Retinal pigment epithelial cell (primary cell): ENCODE measurements around the gene PTPN12.

Experiments
- DNase-seq: peaks from one replicate; pipeline ENCODE4 v3.0.0-alpha.2; 2010; ENCODE audit warnings: low read depth
- H3K4me3 ChIP-seq: 2 replicates; pipeline ENCODE4 v1.5.1; 2011; ENCODE audit warnings: mild to moderate bottlenecking, low read length, control low read depth, moderate library complexity
- TF ChIP-seq, protein P1 (sequence below): conservative IDR thresholded peaks from 2 replicates; pipeline ENCODE4 v1.5.1; 2011; ENCODE audit warnings: low read depth, low read length, control low read depth, inconsistent platforms

The PTPN12 gene

DNA sequence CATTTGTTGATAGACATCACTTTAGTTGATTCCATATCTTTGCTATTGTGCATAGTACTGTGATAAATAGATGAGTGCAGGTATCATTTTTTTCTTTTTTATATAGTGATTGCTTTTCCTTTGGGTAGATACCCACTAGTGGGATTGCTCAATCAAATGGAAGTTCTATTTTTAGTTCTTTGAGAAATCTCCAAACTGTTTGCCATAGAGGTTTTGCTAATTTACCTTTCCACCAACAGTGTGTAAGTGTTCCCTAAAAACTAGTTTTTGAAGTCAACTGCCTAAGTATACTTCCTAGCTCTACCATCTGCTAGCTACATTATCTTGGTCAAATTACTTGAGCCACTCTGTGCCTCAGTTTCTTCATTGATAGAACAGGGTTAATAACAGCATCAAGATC lies 127.6 kb downstream of the PTPN12 start:
- H3K4me3 ChIP-seq = no peak overlapping the region
- DNase-seq = no peak
- TF ChIP-seq, protein P1, sequence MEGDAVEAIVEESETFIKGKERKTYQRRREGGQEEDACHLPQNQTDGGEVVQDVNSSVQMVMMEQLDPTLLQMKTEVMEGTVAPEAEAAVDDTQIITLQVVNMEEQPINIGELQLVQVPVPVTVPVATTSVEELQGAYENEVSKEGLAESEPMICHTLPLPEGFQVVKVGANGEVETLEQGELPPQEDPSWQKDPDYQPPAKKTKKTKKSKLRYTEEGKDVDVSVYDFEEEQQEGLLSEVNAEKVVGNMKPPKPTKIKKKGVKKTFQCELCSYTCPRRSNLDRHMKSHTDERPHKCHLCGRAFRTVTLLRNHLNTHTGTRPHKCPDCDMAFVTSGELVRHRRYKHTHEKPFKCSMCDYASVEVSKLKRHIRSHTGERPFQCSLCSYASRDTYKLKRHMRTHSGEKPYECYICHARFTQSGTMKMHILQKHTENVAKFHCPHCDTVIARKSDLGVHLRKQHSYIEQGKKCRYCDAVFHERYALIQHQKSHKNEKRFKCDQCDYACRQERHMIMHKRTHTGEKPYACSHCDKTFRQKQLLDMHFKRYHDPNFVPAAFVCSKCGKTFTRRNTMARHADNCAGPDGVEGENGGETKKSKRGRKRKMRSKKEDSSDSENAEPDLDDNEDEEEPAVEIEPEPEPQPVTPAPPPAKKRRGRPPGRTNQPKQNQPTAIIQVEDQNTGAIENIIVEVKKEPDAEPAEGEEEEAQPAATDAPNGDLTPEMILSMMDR = no peak

DNA sequence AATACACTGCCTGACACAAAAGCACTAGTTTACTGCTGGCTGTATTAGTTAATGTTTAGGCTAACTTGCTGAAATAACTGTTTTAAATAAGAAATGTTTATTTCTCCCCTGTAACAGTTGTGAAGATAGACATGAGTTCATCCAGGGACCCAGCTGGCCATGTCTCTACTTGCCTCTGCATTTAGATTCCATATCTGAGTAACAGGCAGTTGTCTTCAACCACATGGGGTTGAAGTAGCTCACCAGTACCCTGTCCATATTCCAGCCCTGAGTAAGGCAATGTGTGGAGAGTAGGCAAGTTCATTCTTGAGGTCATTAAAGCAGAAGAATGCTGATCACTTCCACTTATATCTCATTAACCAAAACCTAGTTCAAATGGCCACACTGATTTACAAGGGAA lies 128.1 kb downstream of the PTPN12 start:
- H3K4me3 ChIP-seq = no peak overlapping the region
- DNase-seq = no peak
- TF ChIP-seq, protein P1 = no peak

GRCh38 chr7:77667459-77668086 lies 130.5 kb downstream of the PTPN12 start:
- TF ChIP-seq, protein P1 = no peak
- DNase-seq = no peak
- no peak overlapping the region for H3K4me3 ChIP-seq

DNA sequence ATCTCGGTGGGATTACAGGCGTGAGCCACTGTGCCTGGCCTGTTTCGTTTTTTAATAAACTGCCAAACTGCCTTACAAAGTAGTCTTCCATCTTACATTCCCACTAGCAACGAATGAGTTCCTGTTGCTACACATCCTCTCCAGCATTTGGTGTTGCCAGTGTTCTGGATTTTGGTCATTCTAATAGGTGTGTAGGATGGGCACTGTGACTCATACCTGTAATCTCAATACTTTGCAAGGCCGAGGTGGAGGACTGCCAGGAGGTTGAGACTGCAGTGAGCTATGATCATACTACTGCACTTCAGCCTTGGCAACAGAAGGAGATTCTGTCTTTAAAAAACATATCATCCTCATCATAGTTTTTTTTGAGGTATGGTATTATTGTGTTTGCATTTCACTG lies 137.8 kb downstream of the PTPN12 start:
- TF ChIP-seq, protein P1 = no peak
- no peak overlapping the region for H3K4me3 ChIP-seq
- no peak for DNase-seq

GRCh38 chr7:77679608-77680007 lies 142.5 kb downstream of the PTPN12 start:
- H3K4me3 ChIP-seq = no peak overlapping the region
- TF ChIP-seq, protein P1 = no peak

DNA sequence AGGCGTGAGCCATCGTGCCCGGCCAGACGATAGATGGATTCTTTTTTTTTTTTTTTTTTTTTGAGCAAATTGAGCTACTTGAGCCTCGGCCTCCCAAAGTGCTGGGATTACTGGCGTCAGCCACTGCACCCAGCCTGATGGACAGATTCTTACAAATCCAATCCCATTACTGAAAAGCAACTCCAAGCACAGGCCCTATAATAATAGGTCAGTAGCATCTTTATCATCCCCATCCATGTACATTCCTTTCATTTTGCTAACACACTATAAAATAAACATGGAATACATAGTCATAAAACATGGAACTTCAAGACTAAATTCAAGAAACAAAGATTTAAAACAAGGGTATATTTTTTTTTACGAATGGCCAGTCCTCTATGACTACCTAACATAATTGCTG lies 143.2 kb downstream of the PTPN12 start:
- no peak overlapping the region for H3K4me3 ChIP-seq
- DNase-seq = no peak
- TF ChIP-seq, protein P1 = no peak

More at GRCh38 chr7:77679608-77680007, 142.5 kb downstream of the PTPN12 start:
- DNase-seq = no peak

DNA sequence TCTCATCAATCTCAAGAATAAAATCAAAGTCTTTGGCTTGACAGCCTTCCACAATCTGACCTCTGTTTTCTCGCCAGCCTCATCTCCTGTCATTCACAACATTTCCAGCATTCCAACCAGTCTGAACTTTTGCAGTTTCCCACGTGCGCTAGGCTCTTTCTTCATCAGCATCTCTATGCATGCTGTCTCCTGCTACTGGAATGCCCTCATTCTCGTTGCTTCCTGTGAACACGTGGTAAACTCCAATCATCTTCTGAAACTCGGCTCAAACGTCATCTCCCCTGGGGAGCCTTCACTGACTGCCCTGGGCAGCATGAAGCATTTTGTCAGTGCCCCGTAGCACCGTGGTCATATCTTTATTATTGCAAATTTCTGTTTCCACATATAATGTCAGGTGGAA lies 146.9 kb downstream of the PTPN12 start:
- peak; percentile 51 for DNase-seq
- TF ChIP-seq, protein P1 = no peak
- no peak overlapping the region for H3K4me3 ChIP-seq
